Fibroblast of villous mesenchyme (primary cell): ENCODE measurements around the gene KATNA1. TPM values are rescaled to one million over a fixed set of nuclear protein-coding genes. Genes with fewer than 3 reads are reported as not detected.

ENCODE experiments used
- DNase-seq: peaks from one replicate; pipeline ENCODE4 v3.0.0-alpha.2; 2010; ENCODE audit warnings: low read depth
- H3K4me3 ChIP-seq: 2 replicates; pipeline ENCODE4 v1.5.1; 2011; ENCODE audit warnings: low read depth, mild to moderate bottlenecking, low read length
- total RNA-seq: library from RNA; depleted of rRNA; stranded (reverse); fragments of >200 nt; gene quantifications from 2 replicates; pipeline ENCODE4 v1.2.3, GENCODE V29; 2012
- TF ChIP-seq, protein P1 (sequence below): IDR thresholded peaks from 2 replicates; pipeline ENCODE4 v1.5.1; 2012; ENCODE audit warnings: low read depth, mild to moderate bottlenecking, low read length; ENCODE audit not compliant: insufficient read depth

Gene KATNA1
- total RNA-seq, 1 donor = 21.6 TPM

DNA sequence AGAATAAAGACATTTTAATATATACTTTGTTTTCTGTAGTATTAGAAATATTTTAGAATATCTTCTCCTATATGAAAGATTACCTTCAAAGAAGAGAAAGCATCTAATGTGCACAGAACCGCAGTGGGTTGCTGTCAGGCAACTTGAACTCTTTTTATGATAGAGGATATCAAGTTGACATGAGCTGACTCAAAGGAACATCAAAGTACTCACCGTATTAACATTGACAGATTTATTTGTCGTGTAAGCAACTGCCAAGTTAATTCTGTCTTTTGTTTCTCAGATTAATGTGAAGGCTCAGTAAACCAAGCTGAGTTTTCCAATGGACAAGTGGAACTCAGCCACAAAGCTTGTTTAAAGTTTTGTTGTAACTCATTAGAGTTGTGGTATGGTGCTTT is 84.6 kb downstream of the KATNA1 start:
- DNase-seq = peak; percentile 6
- TF ChIP-seq, protein P1, sequence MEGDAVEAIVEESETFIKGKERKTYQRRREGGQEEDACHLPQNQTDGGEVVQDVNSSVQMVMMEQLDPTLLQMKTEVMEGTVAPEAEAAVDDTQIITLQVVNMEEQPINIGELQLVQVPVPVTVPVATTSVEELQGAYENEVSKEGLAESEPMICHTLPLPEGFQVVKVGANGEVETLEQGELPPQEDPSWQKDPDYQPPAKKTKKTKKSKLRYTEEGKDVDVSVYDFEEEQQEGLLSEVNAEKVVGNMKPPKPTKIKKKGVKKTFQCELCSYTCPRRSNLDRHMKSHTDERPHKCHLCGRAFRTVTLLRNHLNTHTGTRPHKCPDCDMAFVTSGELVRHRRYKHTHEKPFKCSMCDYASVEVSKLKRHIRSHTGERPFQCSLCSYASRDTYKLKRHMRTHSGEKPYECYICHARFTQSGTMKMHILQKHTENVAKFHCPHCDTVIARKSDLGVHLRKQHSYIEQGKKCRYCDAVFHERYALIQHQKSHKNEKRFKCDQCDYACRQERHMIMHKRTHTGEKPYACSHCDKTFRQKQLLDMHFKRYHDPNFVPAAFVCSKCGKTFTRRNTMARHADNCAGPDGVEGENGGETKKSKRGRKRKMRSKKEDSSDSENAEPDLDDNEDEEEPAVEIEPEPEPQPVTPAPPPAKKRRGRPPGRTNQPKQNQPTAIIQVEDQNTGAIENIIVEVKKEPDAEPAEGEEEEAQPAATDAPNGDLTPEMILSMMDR = no peak
- no peak overlapping the region for H3K4me3 ChIP-seq

DNA sequence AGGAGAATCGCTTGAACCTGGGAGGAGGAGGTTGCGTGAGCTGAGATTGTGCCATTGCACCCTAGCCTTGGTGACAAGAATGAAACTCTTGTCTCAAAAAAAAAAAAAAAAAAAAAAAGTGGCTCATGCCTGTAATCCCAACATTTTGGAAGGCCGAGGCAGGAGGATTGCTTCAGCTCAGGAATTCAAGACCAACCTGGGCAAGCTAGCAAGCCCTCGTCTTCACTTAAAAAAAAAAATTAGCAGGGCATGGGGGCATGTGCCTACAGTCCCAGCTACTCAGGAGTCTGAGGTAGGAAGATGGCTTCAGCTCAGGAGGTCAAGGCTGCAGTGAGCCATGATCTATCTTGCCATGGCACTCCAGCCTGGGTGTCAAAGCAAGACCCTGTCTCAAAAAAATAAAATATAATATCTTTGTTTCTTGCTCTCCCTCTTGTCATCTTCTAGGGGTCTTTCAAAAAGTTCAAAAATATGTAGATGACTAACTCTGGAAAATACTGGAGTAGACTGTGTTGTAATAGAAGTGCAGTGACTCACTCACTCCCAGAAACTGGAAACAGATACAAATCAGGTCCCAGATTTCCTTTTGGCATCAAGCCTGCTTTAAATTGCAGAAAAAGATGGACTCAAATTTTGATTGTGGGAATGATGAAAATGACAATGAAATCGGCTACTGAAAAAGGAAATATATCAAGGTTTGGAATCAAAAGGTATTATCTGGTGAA is 85.1 kb downstream of the KATNA1 start:
- TF ChIP-seq, protein P1 = no peak
- peak; percentile 87 for DNase-seq
- H3K4me3 ChIP-seq = no peak overlapping the region

DNA sequence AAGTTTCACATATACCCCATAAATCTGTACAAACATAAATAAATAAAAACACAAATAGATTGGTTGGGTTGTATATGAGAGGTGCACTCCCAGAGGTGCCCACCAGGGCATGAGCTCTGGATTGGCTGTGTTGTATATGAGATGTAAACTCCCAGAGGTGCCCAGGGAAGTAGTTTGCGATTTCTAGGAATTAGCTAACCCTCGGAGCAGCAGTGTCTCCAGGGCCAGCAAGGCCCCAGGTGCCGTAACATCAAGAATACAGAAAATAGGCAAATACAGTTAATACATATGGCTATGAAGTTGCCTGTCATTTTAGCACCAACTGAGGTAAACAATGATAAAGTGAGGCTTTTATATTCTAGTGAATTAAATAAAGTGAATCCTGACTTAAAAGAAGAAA is 87.8 kb downstream of the KATNA1 start:
- no peak for DNase-seq
- no peak overlapping the region for H3K4me3 ChIP-seq
- TF ChIP-seq, protein P1 = peak; percentile 56

DNA sequence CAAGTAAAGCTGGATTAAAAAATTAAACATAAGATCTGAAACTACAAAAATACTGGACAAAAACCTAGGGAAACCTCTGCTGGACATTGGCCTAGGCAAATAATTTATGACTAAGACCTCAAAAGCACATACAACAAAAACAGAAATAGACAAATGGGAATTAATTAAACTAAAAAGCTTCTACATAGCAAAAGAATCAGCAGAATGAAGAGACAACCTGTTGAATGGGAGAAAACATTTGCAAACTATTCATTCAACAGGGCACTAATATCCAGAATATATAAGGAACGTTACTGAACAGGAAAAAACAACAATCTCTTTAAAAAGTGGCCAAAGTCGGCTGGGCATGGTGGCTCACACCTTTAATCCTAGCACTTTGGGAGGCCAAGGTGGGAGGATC is 89.1 kb downstream of the KATNA1 start:
- TF ChIP-seq, protein P1 = no peak
- no peak for DNase-seq
- H3K4me3 ChIP-seq = no peak overlapping the region

DNA sequence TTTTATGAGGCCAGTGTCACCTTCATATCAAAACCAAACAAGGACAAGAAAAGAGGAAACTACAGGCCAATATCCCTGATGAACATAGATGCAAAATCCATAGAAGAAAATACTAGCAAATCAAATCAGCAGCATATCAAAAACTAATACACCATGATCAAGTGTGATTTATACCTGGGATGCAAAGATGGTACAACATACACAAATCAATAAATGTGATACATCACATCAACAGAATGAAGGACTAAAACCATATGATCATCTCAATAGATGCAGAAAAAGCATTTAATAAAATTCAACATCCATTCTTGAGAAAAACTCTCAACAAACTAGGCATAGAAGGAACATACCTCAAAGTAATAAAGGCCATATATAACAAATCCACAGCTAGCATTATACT is 90.5 kb downstream of the KATNA1 start:
- TF ChIP-seq, protein P1 = no peak

DNA sequence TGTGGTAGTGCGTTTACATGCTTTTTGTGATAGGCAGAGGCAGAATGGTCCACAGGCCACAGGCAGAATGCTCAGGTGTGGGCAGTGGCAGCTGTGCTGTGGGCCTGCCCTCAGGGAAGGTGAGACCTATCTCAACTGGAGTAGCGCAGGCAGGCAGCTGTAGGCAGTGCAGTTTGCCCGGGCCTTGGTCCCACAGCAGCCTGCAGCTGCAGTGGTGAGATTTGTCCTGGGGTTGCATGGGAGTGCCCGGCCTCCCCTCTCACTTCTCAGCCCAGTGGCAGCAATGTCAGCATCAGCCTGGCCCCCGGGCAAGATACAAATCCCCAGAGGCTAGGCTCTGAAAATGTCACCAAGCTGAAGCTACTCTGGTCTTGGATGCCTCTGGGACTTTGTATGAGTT is 96.6 kb downstream of the KATNA1 start:
- DNase-seq = no peak
- TF ChIP-seq, protein P1 = no peak
- no peak overlapping the region for H3K4me3 ChIP-seq

More for the DNA sequence above, 90.5 kb downstream of the KATNA1 start:
- H3K4me3 ChIP-seq = no peak overlapping the region
- no peak for DNase-seq
